Measurements from ENCODE around the gene HADHA.
"Not testable (repeated sequence)": the region's sequence is repeated elsewhere in the genome, so short reads cannot be mapped to it uniquely, and the experiment has no call there.

The HADHA gene

GRCh38 chr2:26173776-26174482 is 70.5 kb downstream of the HADHA start:
- DNase-seq: no peak

- DNase-seq: no peak
Measured at GRCh38 chr2:26172871-26173775, 71.3 kb downstream of the HADHA start, which contains the start of gene GAREM2. Gene GAREM2 (plus strand): TSS chr2:26173088. CDS start chr2:26173221, 133 bp downstream.

DNA sequence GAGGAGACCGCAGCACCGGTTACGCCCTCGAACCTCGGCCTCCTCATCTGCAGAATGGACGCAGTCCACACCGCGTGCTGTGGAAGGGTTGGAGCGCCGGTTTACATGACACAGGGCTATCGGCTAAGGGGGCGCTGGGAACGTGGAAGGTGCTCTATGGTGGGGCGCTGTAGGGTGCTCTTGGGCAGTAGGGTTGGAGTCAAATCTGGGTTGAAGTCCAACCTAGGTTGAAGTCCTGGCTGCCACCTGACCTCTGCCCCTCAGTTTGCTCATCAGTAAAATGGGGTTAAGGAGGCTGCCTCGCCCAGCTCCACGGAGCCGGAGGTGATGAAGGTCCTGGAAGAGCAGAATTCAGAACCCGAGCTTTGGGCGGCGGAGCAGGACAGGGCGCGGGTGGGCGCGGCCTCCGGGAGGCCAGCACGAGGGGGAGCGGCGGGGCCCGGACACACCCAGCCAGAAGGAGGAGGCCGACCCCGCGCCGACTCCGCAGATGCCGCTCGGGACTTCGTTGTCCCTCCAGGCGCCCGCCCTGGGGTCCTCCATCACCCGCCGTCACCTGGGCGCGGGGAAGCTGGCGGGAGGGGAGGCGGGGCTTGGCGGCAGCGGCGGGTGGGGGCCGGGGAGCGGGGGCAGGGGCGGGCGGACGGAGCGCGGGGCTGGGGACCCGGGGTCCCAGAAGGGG is 72.1 kb downstream of the HADHA start:
- DNase-seq: no peak

GRCh38 chr2:26170795-26171194 is 73.6 kb downstream of the HADHA start:
- DNase-seq: no peak

DNA sequence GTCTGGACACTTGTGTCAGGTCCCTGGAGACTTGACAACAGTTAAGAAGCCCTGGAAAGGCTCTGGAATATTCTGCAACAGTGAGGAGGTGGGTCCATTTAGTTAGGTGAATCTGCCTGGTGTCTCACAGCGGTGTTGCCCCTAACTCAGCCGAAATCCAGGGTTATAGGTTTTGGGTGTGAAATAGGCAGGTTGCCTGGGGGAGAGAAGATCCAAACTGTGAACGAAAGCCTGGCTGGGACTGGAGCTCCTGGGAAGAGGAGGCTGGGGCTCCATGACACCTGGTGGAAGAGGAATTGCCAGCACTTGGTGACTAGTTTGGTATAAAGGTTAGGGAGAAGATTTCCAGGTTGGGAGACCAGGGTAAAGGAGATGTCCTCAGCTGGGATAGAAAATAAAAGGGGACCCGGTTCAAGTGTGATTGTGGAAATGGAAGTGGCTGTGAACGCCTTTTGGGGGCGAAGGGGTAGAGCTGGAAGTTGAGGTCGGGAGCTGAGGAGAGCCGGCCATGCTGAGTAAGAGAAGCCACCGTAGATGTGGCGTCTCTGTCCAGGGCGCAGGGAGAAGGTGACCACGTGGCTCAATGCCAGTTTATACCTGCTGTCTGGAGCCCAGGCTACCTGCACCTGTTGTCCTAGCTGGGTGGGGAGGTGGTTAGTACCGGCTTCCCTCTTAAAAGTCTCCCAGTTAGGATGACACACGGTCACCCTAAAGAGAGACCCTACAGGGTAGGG is 74.6 kb downstream of the HADHA start:
- DNase-seq: no peak

GRCh38 chr2:26169226-26169625 is 75.2 kb downstream of the HADHA start:
- no peak for DNase-seq

- DNase-seq: no peak
Measured at GRCh38 chr2:26168785-26169184, 75.6 kb downstream of the HADHA start.

DNA sequence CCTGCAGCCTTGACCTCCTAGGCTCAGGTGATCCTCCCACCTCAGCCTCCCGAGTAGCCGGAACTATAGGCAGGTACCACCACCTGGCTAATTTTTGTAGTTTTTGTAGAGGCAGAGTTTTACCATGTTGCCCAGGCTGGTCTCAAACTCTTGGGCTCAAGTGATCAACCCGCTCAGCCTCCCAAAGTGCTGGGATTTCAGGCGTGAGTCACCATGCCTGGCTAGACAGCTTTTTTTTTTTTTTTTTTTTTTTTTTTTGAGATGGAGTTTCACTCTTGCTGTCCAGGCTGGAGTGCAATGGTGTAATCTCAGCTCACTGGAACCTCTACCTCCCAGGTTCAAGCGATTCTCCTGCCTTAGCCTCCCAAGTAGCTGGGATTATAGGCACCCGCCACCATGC is 77.9 kb downstream of the HADHA start:
- not testable (repeated sequence) for DNase-seq

DNA sequence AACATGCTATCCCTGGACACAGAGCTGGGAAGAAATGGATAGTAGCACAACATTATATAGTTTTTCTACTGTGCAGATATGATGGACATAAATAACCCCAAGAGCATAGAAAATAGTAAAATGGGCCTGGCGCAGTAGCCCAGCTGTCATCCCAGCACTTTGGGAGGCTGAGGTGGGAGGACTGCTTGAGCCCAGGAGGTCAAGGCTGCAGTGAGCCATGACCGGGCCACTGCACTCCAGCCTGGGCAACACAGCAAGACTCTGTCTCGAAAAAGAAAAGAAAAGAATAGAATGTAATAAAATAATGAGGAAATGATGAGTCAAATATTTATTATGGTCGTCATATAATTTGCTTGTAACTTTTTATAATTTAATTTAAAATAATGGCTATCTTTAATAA is 79.0 kb downstream of the HADHA start:
- DNase-seq: no peak

- no peak for DNase-seq
Measured at GRCh38 chr2:26164641-26165211, 79.7 kb downstream of the HADHA start.

DNA sequence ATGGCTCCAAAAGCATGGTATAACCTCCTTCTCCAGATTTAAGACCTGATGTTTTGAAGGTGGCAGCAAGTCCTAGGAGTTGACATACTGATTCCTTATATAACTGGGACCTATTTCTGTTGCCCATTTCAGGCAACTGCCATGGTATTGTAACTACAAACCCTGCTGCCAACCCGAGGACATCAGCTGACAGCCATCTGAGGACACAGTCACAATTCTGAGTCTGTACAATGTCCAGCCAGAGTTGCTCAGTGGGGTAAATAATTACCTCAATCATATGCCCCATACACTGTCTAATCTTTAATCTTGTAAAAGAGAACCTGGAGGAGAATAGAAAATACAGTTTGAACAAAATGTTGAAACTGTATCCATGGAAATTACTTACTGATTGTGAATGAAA is 80.2 kb downstream of the HADHA start:
- DNase-seq: no peak

GRCh38 chr2:26162963-26163362 is 81.5 kb downstream of the HADHA start:
- no peak for DNase-seq

GRCh38 chr2:26161926-26162325 is 82.5 kb downstream of the HADHA start:
- DNase-seq: no peak

DNA sequence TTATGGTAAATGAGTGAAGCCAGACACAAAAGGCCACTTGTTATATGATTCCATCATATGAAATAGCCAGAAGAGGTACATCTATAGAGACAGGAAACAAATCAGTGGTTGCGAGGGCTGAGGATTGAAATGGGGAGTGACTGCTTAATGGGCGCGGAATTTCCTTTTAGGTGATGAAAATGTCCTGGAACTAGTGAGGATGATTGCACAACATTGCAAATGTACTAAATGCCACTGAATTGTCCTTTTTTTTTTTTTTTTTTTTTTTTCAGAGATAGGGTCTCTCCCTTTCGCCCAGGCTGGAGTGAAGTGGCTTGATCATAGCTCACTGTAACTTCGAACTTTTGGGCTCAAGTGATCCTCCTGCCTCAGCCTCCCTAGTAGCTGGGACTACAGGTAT is 86.9 kb downstream of the HADHA start:
- no peak for DNase-seq

GRCh38 chr2:26150243-26150642 is 94.2 kb downstream of the HADHA start:
- DNase-seq: no peak

GRCh38 chr2:26148501-26148900 is 95.9 kb downstream of the HADHA start:
- no peak for DNase-seq

- peak; percentile 71 for DNase-seq
Measured at GRCh38 chr2:26144953-26145680, 99.3 kb downstream of the HADHA start.

DNA sequence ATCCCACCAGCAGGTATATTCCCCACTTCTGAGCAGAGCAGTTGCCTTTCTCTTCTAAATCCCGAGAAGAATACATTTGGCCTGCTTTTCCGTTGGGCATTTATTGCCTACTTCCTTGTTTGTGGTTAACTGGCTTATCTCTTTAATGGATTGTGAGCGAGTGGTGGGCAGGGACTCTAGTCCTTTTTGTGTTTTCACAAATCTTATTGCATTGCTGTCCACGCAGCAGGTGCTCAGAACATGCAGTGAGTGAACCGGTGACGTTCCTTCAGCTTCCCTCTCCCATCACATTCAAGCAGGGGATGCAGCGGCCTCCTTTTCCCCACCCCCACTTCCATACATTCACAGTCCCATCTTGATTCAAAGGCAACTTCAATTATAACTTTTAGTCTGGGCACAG is 100.4 kb downstream of the HADHA start:
- no peak for DNase-seq

GRCh38 chr2:26141145-26141769 is 103.2 kb downstream of the HADHA start:
- no peak for DNase-seq
